GM12878 (cell line): ENCODE data around the gene TRMT1. TPM values are rescaled to one million over a fixed set of nuclear protein-coding genes. Genes with fewer than 3 reads are reported as not detected.

ENCODE experiments used
- ATAC-seq: fragments of 200-7000 bp; cut with Tn5 transposase; 3 replicates; pipeline ENCODE4 v1.9.1; 2020; ENCODE audit warnings: mild to moderate bottlenecking, moderate library complexity
- BruUV-seq: library from RNA; stranded (reverse); fragments of 400-500 nt; replicated peaks from 2 replicates; lab custom pipeline; 2021; lab: Mats Ljungman, UMichigan
- CTCF ChIA-PET: fragments of 300-600 bp; sonication (Branson Sonifier 250); formaldehyde crosslinking; extraction: SDS; loops from one replicate; lab custom pipeline; 2021; ENCODE audit warnings: inconsistent platforms; lab: Yijun Ruan, JAX
- POLR2A ChIA-PET: fragments of 350-600 bp; formaldehyde crosslinking; extraction: SDS; loops from one replicate; lab custom pipeline; 2021; ENCODE audit warnings: inconsistent platforms; lab: Charles Lee
- RAD21 ChIA-PET: fragments of 300-600 bp; sonication (Branson Sonifier 250); formaldehyde crosslinking; loops from one replicate; lab custom pipeline; 2023; ENCODE audit warnings: antibody characterized with exemption; ENCODE audit not compliant: unreplicated experiment; lab: Charles Lee
- SMC1A ChIA-PET: fragments of 300-600 bp; sonication (Branson Sonifier 250); formaldehyde crosslinking; loops from one replicate; lab custom pipeline; 2023; ENCODE audit not compliant: unreplicated experiment, uncharacterized antibody; lab: Charles Lee
- DNase-seq: peaks from one replicate; pipeline ENCODE4 v3.0.0-alpha.2; 2011; ENCODE audit warnings: low read depth, low spot score
- FAIRE-seq: peaks from 3 replicates; lab custom pipeline; 2011; peaks lifted over from hg19 to GRCh38; lab: Jason Lieb, UNC
- H2AFZ ChIP-seq: 2 replicates; pipeline ENCODE4 v1.6.0; 2011; ENCODE audit warnings: low read depth, low read length, control low read depth; ENCODE audit not compliant: control insufficient read depth
- H3K27ac ChIP-seq: 2 replicates; pipeline ENCODE4 v1.5.1; 2011; ENCODE audit warnings: control low read depth; ENCODE audit not compliant: control insufficient read depth, insufficient read depth
- H3K27me3 ChIP-seq, 2 experiments: replicated peaks in 1 of 2; 2 replicates each; pipeline versions ENCODE4 v1.6.0 to v1.6.1; 2011; ENCODE audit warnings: low read length in 1 of 2; ENCODE audit not compliant: control insufficient read depth in 2 of 2, insufficient read depth in 2 of 2
- H3K36me3 ChIP-seq, 2 experiments: 2 replicates each; pipeline ENCODE4 v1.5.1; 2011; ENCODE audit warnings: low read length in 1 of 2; ENCODE audit not compliant: control insufficient read depth in 2 of 2, insufficient read depth in 2 of 2
- H3K4me1 ChIP-seq: 2 replicates; pipeline ENCODE4 v1.6.1; 2011; ENCODE audit warnings: mild to moderate bottlenecking, low read length, moderate library complexity, mixed read lengths; ENCODE audit not compliant: control insufficient read depth, insufficient read depth
- H3K4me2 ChIP-seq: 2 replicates; pipeline ENCODE4 v1.6.0; 2011; ENCODE audit warnings: control low read depth; ENCODE audit not compliant: control insufficient read depth, insufficient read depth
- H3K4me3 ChIP-seq: fragments of 200-600 bp; sonication (generic); 2 replicates; pipeline ENCODE4 v1.5.1; 2016
- H3K79me2 ChIP-seq: 2 replicates; pipeline ENCODE4 v1.6.0; 2011; ENCODE audit warnings: low read length; ENCODE audit not compliant: control insufficient read depth, insufficient read depth
- H3K9ac ChIP-seq: 2 replicates; pipeline ENCODE4 v1.8.0; 2011; ENCODE audit warnings: low read length, control low read depth, mixed read lengths; ENCODE audit not compliant: control insufficient read depth, insufficient read depth
- H3K9me3 ChIP-seq: replicated peaks from 3 replicates; pipeline ENCODE4 v1.5.1; 2011; ENCODE audit warnings: mild to moderate bottlenecking, low read length; ENCODE audit not compliant: control insufficient read depth, insufficient read depth
- H4K20me1 ChIP-seq: 2 replicates; pipeline ENCODE4 v1.6.0; 2011; ENCODE audit not compliant: control insufficient read depth, insufficient read depth
- BCL11A ChIP-seq: IDR thresholded peaks from 2 replicates; pipeline ENCODE4 v1.6.1; 2011; ENCODE audit warnings: low read depth, low read length
- CREM ChIP-seq: IDR thresholded peaks from 2 replicates; pipeline ENCODE4 v1.6.1; 2014; ENCODE audit warnings: antibody characterized with exemption, low read depth
- IRF4 ChIP-seq: IDR thresholded peaks from 2 replicates; pipeline ENCODE4 v1.6.1; 2011; ENCODE audit warnings: low read depth, low read length
- POLR2A ChIP-seq: IDR thresholded peaks from 2 replicates; pipeline ENCODE4 v1.6.1; 2011; ENCODE audit warnings: low read depth, mild to moderate bottlenecking, low read length
- SPI1 ChIP-seq: IDR thresholded peaks from 2 replicates; pipeline ENCODE4 v1.6.1; 2011; ENCODE audit warnings: low read depth, mild to moderate bottlenecking, low read length, moderate library complexity, borderline replicate concordance; ENCODE audit not compliant: insufficient read depth
- STAT1 ChIP-seq: fragments of 450-650 bp; conservative IDR thresholded peaks from 2 replicates; pipeline ENCODE4 v1.6.1; 2014; ENCODE audit warnings: antibody characterized with exemption, mild to moderate bottlenecking
- WGBS: methylation state at CpG from one replicate; pipeline ENCODE4 v1.1.6; 2016; ENCODE audit warnings: low lambda C conversion rate; ENCODE audit not compliant: insufficient replicate concordance, insufficient coverage; ENCODE audit errors: missing lambda C conversion rate; 5-methylcytosine and 5-hydroxymethylcytosine counted together
- in situ Hi-C: fragments of 300-500 bp; cut with MboI; formaldehyde crosslinking; loops from 9 replicates; pipeline ENCODE4 v1.14.3; 2018; ENCODE audit warnings: mixed read lengths
- intact Hi-C: fragments of 100-400 bp; cut with micrococcal nuclease; formaldehyde crosslinking; loops from one replicate; pipeline ENCODE4 v1.14.2; 2022; ENCODE audit not compliant: unreplicated experiment
- polyA plus RNA-seq, 11 experiments: library from polyadenylated mRNA; depleted of rRNA in 4 of 11; unstranded in 6 of 11; stranded (reverse) in 5 of 11; fragments of >200 nt; fragmentation: Nextera tagmentation in 4 of 11; fragmentation: Illumina TruSeq in 1 of 11; extraction: Ambion mirVana in 4 of 11; extraction: Trizol in 1 of 11; gene quantifications; 1 replicate in 1 of 11; 2 replicates in 10 of 11; pipeline versions ENCODE4 v1.2.1 to v1.2.3, GENCODE V29; 2011 to 2016; ENCODE audit warnings: inconsistent platforms in 2 of 11, missing spikeins in 2 of 11, low read depth in 1 of 11
- total RNA-seq, 4 experiments: library from RNA; depleted of rRNA in 3 of 4; stranded (reverse); fragments of >200 nt in 3 of 4; fragmentation: Illumina TruSeq in 1 of 4; extraction: Trizol in 1 of 4; gene quantifications; 2 replicates each; pipeline versions ENCODE4 v1.2.1 to v1.2.3, GENCODE V29; 2013 to 2021
- TF ChIP-seq, protein P1 (sequence below): fragments of 450-650 bp; formaldehyde crosslinking; IDR thresholded peaks from 2 replicates; pipeline ENCODE4 v1.4.0; 2020; ENCODE audit warnings: mild to moderate bottlenecking, moderate library complexity

The TRMT1 gene
- total and polyA plus RNA-seq, 10 of the 15 experiments (the other 5 are each of a cell fraction or from before 2014, with no cell fraction given): 3.4 to 68.8 (median 34.8) TPM

DNA sequence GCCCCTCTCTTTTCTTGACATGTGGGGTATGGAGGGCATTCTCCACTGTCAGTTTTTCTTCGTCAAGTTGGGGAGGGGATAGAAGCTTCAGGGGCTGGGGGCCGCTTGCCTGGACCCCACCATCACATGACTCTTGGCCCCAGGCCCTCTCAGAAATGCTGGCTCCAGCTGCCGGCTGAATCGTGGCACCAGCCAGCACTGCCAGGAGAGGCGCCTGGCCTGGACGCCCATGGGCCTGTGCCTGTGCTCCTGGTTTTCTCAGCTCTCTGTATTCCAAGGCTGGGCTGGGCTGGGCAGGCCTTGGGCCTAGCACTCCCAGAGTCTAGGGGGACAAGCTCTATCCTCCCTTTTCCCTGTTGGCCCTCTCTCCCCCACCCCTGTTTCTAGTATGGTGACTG lies 52.4 kb downstream of the TRMT1 start:
- RAD21 ChIA-PET: no interaction called here
- WGBS: 39% methylated on average over 6 of the region's 6 CpGs
- no peak overlapping the region for H3K4me3 ChIP-seq
- BruUV-seq: no TSS peak
- H4K20me1 ChIP-seq: no peaks in the 10 kb centered on the region
- H3K9me3 ChIP-seq: no peaks in the 10 kb centered on the region
- POLR2A ChIA-PET: no interaction called here
- H3K9ac ChIP-seq: no peak overlapping the region
- FAIRE-seq (no peak), DNase-seq (no peak), ATAC-seq (no peak)
- peaks cover 8 to 11% of the 10 kb centered on the region in 2 experiments for H3K27me3 ChIP-seq
- no peak overlapping the region for H3K4me2 ChIP-seq
- H3K4me1 ChIP-seq: no peaks in the 10 kb centered on the region
- H2AFZ ChIP-seq: no peak overlapping the region
- intact Hi-C loops (no loop called here), in situ Hi-C loops (no loop called here)
- SMC1A ChIA-PET: interaction anchor here (1.0 kb wide), 1 partner anchor 88 kb away, joined by 3 read pairs; no protein-coding TSS in a partner anchor
- no peak overlapping the region for H3K27ac ChIP-seq
- CTCF ChIA-PET: interaction anchor here (1.7 to 10.9 kb wide), 2 partner anchors 84 to 98 kb away, joined by 7 to 247 read pairs; no protein-coding TSS in a partner anchor
- H3K36me3 ChIP-seq: no peaks in the 10 kb centered on the region
- TF ChIP-seq, protein P1, sequence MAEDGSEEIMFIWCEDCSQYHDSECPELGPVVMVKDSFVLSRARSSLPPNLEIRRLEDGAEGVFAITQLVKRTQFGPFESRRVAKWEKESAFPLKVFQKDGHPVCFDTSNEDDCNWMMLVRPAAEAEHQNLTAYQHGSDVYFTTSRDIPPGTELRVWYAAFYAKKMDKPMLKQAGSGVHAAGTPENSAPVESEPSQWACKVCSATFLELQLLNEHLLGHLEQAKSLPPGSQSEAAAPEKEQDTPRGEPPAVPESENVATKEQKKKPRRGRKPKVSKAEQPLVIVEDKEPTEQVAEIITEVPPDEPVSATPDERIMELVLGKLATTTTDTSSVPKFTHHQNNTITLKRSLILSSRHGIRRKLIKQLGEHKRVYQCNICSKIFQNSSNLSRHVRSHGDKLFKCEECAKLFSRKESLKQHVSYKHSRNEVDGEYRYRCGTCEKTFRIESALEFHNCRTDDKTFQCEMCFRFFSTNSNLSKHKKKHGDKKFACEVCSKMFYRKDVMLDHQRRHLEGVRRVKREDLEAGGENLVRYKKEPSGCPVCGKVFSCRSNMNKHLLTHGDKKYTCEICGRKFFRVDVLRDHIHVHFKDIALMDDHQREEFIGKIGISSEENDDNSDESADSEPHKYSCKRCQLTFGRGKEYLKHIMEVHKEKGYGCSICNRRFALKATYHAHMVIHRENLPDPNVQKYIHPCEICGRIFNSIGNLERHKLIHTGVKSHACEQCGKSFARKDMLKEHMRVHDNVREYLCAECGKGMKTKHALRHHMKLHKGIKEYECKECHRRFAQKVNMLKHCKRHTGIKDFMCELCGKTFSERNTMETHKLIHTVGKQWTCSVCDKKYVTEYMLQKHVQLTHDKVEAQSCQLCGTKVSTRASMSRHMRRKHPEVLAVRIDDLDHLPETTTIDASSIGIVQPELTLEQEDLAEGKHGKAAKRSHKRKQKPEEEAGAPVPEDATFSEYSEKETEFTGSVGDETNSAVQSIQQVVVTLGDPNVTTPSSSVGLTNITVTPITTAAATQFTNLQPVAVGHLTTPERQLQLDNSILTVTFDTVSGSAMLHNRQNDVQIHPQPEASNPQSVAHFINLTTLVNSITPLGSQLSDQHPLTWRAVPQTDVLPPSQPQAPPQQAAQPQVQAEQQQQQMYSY (CRISPR knock-in tag): no peak
- TF ChIP-seq BCL11A: no peak
- no peak for TF ChIP-seq CREM
- TF ChIP-seq POLR2A: no peak
- TF ChIP-seq IRF4: no peak
- no peak for TF ChIP-seq SPI1
- no peak for TF ChIP-seq STAT1
- no peaks in the 10 kb centered on the region for H3K79me2 ChIP-seq
